ENCODE measurements around the gene NR6A1.

- no peak for TF ChIP-seq CTCF (IDR thresholded peaks at IDR 0.05; ENCODE audit: insufficient read depth, low read length, poor library complexity, severe bottlenecking)
- no peak for TF ChIP-seq EZH2phosphoT487 (conservative IDR thresholded peaks at IDR 0.05; ENCODE audit: low read length)
Observed at GRCh38 chr9:124809211-124809610, 38.1 kb upstream of the NR6A1 start.
